Loucy (cell line): Measurements from ENCODE around the gene SLC7A9.

Experiments
- CTCF ChIP-seq: fragments of 200-600 bp; sonication (generic); conservative IDR thresholded peaks from 2 replicates; pipeline ENCODE4 v1.5.1; 2014; ENCODE audit warnings: mild to moderate bottlenecking, antibody characterized with exemption, low read length
- EZH2phosphoT487 ChIP-seq: fragments of 200-600 bp; IDR thresholded peaks from 2 replicates; pipeline ENCODE4 v1.6.1; 2018; ENCODE audit warnings: antibody characterized with exemption, mild to moderate bottlenecking, moderate library complexity, borderline replicate concordance

- TF ChIP-seq CTCF: no peak
- no peak for TF ChIP-seq EZH2phosphoT487
These were observed 21.3 kb upstream of the SLC7A9 start for GRCh38 chr19:32890841-32891240.
